ENCODE data around the gene MGA.

DNA sequence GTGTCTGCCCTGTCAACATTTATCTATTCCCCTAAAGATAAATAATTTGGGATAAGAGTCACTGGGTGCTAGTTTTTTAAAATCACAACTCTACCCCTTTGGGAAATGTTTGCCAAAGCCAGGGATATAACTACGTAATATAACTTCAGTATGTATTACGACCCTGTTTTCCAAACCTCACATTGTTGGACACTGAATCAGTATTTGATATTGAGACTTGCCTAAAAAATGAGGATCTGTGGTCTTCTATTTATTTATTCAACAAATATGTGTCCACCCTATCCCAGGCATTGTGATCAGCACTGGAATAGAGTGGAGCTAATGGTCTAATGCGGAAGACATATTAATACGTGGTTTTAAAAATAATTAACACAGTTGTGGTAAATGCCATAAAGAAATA, 4.5 kb upstream of the MGA start:
- TF ChIP-seq, protein P1, sequence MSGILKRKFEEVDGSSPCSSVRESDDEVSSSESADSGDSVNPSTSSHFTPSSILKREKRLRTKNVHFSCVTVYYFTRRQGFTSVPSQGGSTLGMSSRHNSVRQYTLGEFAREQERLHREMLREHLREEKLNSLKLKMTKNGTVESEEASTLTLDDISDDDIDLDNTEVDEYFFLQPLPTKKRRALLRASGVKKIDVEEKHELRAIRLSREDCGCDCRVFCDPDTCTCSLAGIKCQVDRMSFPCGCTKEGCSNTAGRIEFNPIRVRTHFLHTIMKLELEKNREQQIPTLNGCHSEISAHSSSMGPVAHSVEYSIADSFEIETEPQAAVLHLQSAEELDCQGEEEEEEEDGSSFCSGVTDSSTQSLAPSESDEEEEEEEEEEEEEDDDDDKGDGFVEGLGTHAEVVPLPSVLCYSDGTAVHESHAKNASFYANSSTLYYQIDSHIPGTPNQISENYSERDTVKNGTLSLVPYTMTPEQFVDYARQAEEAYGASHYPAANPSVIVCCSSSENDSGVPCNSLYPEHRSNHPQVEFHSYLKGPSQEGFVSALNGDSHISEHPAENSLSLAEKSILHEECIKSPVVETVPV (CRISPR knock-in tag; IDR thresholded peaks at IDR 0.05) = no peak
- TF ChIP-seq ZNF70 (CRISPR knock-in tag; IDR thresholded peaks at IDR 0.05) (no peak), PPARA (CRISPR knock-in tag; IDR thresholded peaks at IDR 0.05; ENCODE audit: borderline replicate concordance) (no peak), ZNF8 (CRISPR knock-in tag; IDR thresholded peaks at IDR 0.05) (no peak), BACH2 (CRISPR knock-in tag; IDR thresholded peaks at IDR 0.05; ENCODE audit: borderline replicate concordance) (no peak), RARB (CRISPR knock-in tag; IDR thresholded peaks at IDR 0.05) (no peak)

All from SK-N-SH treated with all-trans-retinoic acid at 6 μM for 48 hours (cell line).